ENCODE results near the gene LMAN2.

DNA sequence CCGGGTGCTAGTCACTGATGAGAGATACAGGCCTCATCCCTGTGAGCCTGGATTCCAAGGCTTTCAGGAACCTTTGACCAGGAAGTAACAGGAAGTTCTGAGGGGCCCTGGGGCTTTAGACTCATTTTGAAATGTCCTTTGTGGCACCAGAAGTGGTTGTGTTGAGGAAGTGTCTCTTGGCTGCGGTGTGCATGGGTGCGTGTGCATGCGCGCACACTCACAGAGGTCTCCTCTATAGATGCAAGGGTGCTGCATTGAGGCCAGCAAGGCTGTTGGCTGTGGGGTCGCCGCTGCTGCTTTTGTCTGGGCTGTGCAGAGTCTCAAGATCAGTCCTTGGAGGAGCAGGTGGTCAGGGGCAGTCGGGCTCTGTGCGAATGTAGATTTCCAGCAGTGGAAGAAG is 55.5 kb downstream of the LMAN2 start:
- no peak for TF ChIP-seq POLR2A (IDR thresholded peaks at IDR 0.05)
- TF ChIP-seq, protein P1, sequence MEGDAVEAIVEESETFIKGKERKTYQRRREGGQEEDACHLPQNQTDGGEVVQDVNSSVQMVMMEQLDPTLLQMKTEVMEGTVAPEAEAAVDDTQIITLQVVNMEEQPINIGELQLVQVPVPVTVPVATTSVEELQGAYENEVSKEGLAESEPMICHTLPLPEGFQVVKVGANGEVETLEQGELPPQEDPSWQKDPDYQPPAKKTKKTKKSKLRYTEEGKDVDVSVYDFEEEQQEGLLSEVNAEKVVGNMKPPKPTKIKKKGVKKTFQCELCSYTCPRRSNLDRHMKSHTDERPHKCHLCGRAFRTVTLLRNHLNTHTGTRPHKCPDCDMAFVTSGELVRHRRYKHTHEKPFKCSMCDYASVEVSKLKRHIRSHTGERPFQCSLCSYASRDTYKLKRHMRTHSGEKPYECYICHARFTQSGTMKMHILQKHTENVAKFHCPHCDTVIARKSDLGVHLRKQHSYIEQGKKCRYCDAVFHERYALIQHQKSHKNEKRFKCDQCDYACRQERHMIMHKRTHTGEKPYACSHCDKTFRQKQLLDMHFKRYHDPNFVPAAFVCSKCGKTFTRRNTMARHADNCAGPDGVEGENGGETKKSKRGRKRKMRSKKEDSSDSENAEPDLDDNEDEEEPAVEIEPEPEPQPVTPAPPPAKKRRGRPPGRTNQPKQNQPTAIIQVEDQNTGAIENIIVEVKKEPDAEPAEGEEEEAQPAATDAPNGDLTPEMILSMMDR (IDR thresholded peaks at IDR 0.05), result no peak

Data from suprapubic skin (tissue), 3 donors.